Esophagus muscularis mucosa (tissue), 4 donors: ENCODE measurements around the gene VIM. TPM values are rescaled to one million over a fixed set of nuclear protein-coding genes. Genes with fewer than 3 reads are reported as not detected.

Experiments
- DNase-seq: peaks from one replicate; pipeline ENCODE4 v3.0.0-alpha.2; 2017; ENCODE audit errors: extremely low spot score
- H3K27ac ChIP-seq, 4 donors: fragments of 200-600 bp; sonication (generic); replicated peaks in 1 of 4; 1 replicate in 3 of 4; 2 replicates in 1 of 4; pipeline ENCODE4 v1.5.1; 2016 to 2019; ENCODE audit warnings: mild to moderate bottlenecking in 1 of 4
- H3K27me3 ChIP-seq, 4 donors: fragments of 200-600 bp; sonication (generic); one replicate each; pipeline versions ENCODE4 v1.5.1 to v1.6.0; 2016 to 2019
- H3K36me3 ChIP-seq, 4 donors: fragments of 200-600 bp; sonication (generic); one replicate each; pipeline ENCODE4 v1.5.1; 2016 to 2019
- H3K4me1 ChIP-seq, 4 donors: fragments of 200-600 bp; sonication (generic); one replicate each; pipeline ENCODE4 v1.5.1; 2016 to 2019
- H3K4me3 ChIP-seq, 4 donors: fragments of 200-600 bp; sonication (generic); 1 replicate in 2 of 4; 2 replicates in 2 of 4; pipeline ENCODE4 v1.5.1; 2016 to 2019; ENCODE audit warnings: mild to moderate bottlenecking in 4 of 4, moderate library complexity in 1 of 4
- H3K9me3 ChIP-seq, 4 donors: fragments of 200-600 bp; sonication (generic); 1 replicate in 3 of 4; 2 replicates in 1 of 4; pipeline ENCODE4 v1.5.1; 2016 to 2019
- CTCF ChIP-seq, 3 experiments: fragments of 200-600 bp in 2 of 3; fragments of 450-650 bp in 1 of 3; sonication (generic) in 2 of 3; IDR thresholded peaks; one replicate each; pipeline ENCODE4 v1.5.1; 2017 to 2019; ENCODE audit warnings: antibody characterized with exemption in 3 of 3, mild to moderate bottlenecking in 2 of 3, moderate library complexity in 1 of 3
- EP300 ChIP-seq: sonication (generic); formaldehyde crosslinking; IDR thresholded peaks from one replicate; pipeline ENCODE4 v1.6.1; 2017; ENCODE audit warnings: antibody characterized with exemption
- POLR2A ChIP-seq: fragments of 450-650 bp; IDR thresholded peaks from one replicate; pipeline ENCODE4 v1.6.1; 2017; ENCODE audit warnings: antibody characterized with exemption, moderate library complexity, mild to moderate bottlenecking, low read depth
- POLR2AphosphoS5 ChIP-seq, 2 donors: sonication (generic); formaldehyde crosslinking; IDR thresholded peaks; one replicate each; pipeline ENCODE4 v1.6.1; 2017; ENCODE audit warnings: antibody characterized with exemption in 2 of 2
- WGBS: methylation state at CpG from one replicate; pipeline ENCODE4 v1.1.5; 2018; 5-methylcytosine and 5-hydroxymethylcytosine counted together
- intact Hi-C: fragments of 100-400 bp; cut with DNase I; formaldehyde crosslinking; loops from one replicate; pipeline ENCODE4 v1.15.1; 2023
- total RNA-seq, 4 donors: library from RNA; depleted of rRNA; stranded (reverse); fragments of >200 nt; gene quantifications; one replicate each; pipeline versions ENCODE4 v1.1.0 to v1.2.1, GENCODE V29; 2016

VIM gene
- total RNA-seq, 4 donors from 2014 or later, result 1,242 to 2,218 (median 1,951) TPM

- Histone ChIP-seq H3K9me3 (no peaks in the 10 kb centered on the region), H3K27ac (peak overlapping the region; percentile 95 to 100 (median 97)), H3K4me3 (peak overlapping the region; percentile 71 to 94 (median 84)), H3K4me1 (peaks cover 44 to 85% (median 63%) of the 10 kb centered on the region in 4 donors), H3K36me3 (peaks cover 22 to 47% (median 30%) of the 10 kb centered on the region in 4 donors), H3K27me3 (no peaks in the 10 kb centered on the region)
- peak; percentile 75 to 87 for TF ChIP-seq POLR2AphosphoS5 (IDR thresholded peaks at IDR 0.05)
- TF ChIP-seq POLR2A, result peak; percentile 53
- peak in 1 of 3 experiments; percentile 24 for TF ChIP-seq CTCF (IDR thresholded peaks at IDR 0.05)
- no peak for TF ChIP-seq EP300
- intact Hi-C loops, result loop anchor here (2.0 to 10.0 kb wide), 2 partner anchors 29 to 155 kb away; partner anchors contain the start of gene TRDMT1
- peak; percentile 95 for DNase-seq
- WGBS, result 0% methylated on average over 15 of the region's 43 CpGs
These were observed 2.1 kb downstream of the VIM start for GRCh38 chr10:17229967-17230682.

- H3K27ac ChIP-seq, result peak overlapping the region; percentile 95 to 100 (median 97)
- H3K27me3 ChIP-seq, result no peaks in the 10 kb centered on the region
- intact Hi-C loops, result loop anchor here (2.0 kb wide), 1 partner anchor 31 kb away; the partner anchor contains the start of gene TRDMT1
- WGBS, result 58% methylated on average over 1 of the region's 1 CpG
- DNase-seq, result no peak
- H3K4me1 ChIP-seq, result peaks cover 48 to 84% (median 68%) of the 10 kb centered on the region in 4 donors
- no peaks in the 10 kb centered on the region for H3K9me3 ChIP-seq
- H3K36me3 ChIP-seq, result peaks cover 35 to 64% (median 47%) of the 10 kb centered on the region in 4 donors
- peak overlapping the region; percentile 71 to 94 (median 84) for H3K4me3 ChIP-seq
- TF ChIP-seq CTCF (IDR thresholded peaks at IDR 0.05) (no peak), POLR2AphosphoS5 (IDR thresholded peaks at IDR 0.05) (no peak), EP300 (no peak), POLR2A (no peak)
These were observed 3.7 kb downstream of the VIM start for GRCh38 chr10:17231788-17232187.

GRCh38 chr10:17232276-17232960 lies 4.4 kb downstream of the VIM start:
- no peak for DNase-seq
- Histone ChIP-seq H3K27me3 (no peaks in the 10 kb centered on the region), H3K27ac (peak overlapping the region; percentile 95 to 100 (median 97)), H3K9me3 (no peaks in the 10 kb centered on the region), H3K36me3 (peaks cover 41 to 70% (median 53%) of the 10 kb centered on the region in 4 donors), H3K4me3 (peak overlapping the region; percentile 71 to 94 (median 84)), H3K4me1 (peaks cover 43 to 78% (median 62%) of the 10 kb centered on the region in 4 donors)
- 42% methylated on average over 3 of the region's 3 CpGs for WGBS
- intact Hi-C loops, result no loop called here
- TF ChIP-seq EP300 (no peak), CTCF (IDR thresholded peaks at IDR 0.05) (no peak), POLR2AphosphoS5 (IDR thresholded peaks at IDR 0.05) (no peak), POLR2A (no peak)

- 64% methylated on average over 14 of the region's 14 CpGs for WGBS
- peak overlapping the region; percentile 5 to 94 (median 79) for H3K4me3 ChIP-seq
- H3K27ac ChIP-seq, result peak overlapping the region; percentile 61 to 100 (median 96)
- TF ChIP-seq EP300 (no peak), CTCF (IDR thresholded peaks at IDR 0.05) (no peak), POLR2A (no peak), POLR2AphosphoS5 (IDR thresholded peaks at IDR 0.05) (peak; percentile 26 to 50)
- H3K27me3 ChIP-seq, result no peaks in the 10 kb centered on the region
- intact Hi-C loops, result no loop called here
- peaks cover 47 to 80% (median 61%) of the 10 kb centered on the region in 4 donors for H3K36me3 ChIP-seq
- peaks cover 43 to 68% (median 60%) of the 10 kb centered on the region in 4 donors for H3K4me1 ChIP-seq
- no peak for DNase-seq
- H3K9me3 ChIP-seq, result no peaks in the 10 kb centered on the region
These were observed 5.4 kb downstream of the VIM start for GRCh38 chr10:17233286-17233991.
